Fibroblast of skin of left quadriceps (primary cell): ENCODE measurements around the gene PEF1.

Source experiments
- DNase-seq, 2 experiments: peaks; one replicate each; pipeline ENCODE4 v3.0.0-alpha.2; 2013; ENCODE audit warnings: low read depth in 2 of 2

PEF1 gene

GRCh38 chr1:31584869-31585735, 59.6 kb downstream of the PEF1 start:
- DNase-seq = no peak

- DNase-seq = no peak
Observed at GRCh38 chr1:31583995-31584868, 60.4 kb downstream of the PEF1 start.

GRCh38 chr1:31583082-31583994, 61.3 kb downstream of the PEF1 start:
- no peak for DNase-seq

GRCh38 chr1:31581821-31582810, 62.6 kb downstream of the PEF1 start:
- DNase-seq = no peak

GRCh38 chr1:31580891-31581603, 63.6 kb downstream of the PEF1 start:
- DNase-seq = no peak

GRCh38 chr1:31580513-31580870, 64.2 kb downstream of the PEF1 start:
- peak in 1 of 2 experiments; percentile 30 for DNase-seq
